T-helper 1 cell (primary cell): ENCODE measurements around the gene ADGRF3.
"Not testable (repeated sequence)": the region's sequence is repeated elsewhere in the genome, so short reads cannot be mapped to it uniquely, and the experiment has no call there.

Experiments used
- DNase-seq, 5 donors: peaks; one replicate each; pipeline ENCODE4 v3.0.0-alpha.2; 2012 to 2020

The ADGRF3 gene

GRCh38 chr2:26314243-26314642 lies 32.3 kb downstream of the ADGRF3 start:
- DNase-seq = no peak

- no peak for DNase-seq
Measured at GRCh38 chr2:26313446-26313845, 33.1 kb downstream of the ADGRF3 start.

GRCh38 chr2:26312471-26312870 lies 34.1 kb downstream of the ADGRF3 start:
- DNase-seq = no peak

- no peak for DNase-seq
Measured at GRCh38 chr2:26309921-26310320, 36.7 kb downstream of the ADGRF3 start.

GRCh38 chr2:26305540-26305939 lies 41.0 kb downstream of the ADGRF3 start:
- DNase-seq = no peak

- DNase-seq = not testable (repeated sequence)
Measured at GRCh38 chr2:26305094-26305493, 41.5 kb downstream of the ADGRF3 start.

- no peak for DNase-seq
Measured at GRCh38 chr2:26302846-26303245, 43.7 kb downstream of the ADGRF3 start.

GRCh38 chr2:26300234-26300925 lies 46.2 kb downstream of the ADGRF3 start:
- no peak for DNase-seq

GRCh38 chr2:26299471-26300101 lies 47.0 kb downstream of the ADGRF3 start:
- peak in 1 of 5 donors; percentile 17 for DNase-seq

GRCh38 chr2:26298638-26299393 lies 47.8 kb downstream of the ADGRF3 start:
- peak in 1 of 5 donors; percentile 21 for DNase-seq

GRCh38 chr2:26298286-26298637 lies 48.3 kb downstream of the ADGRF3 start:
- no peak for DNase-seq

GRCh38 chr2:26297061-26297460 lies 49.5 kb downstream of the ADGRF3 start:
- DNase-seq = no peak

GRCh38 chr2:26295511-26295910 lies 51.1 kb downstream of the ADGRF3 start:
- no peak for DNase-seq

- no peak for DNase-seq
Measured at GRCh38 chr2:26292646-26293045, 53.9 kb downstream of the ADGRF3 start.

GRCh38 chr2:26290001-26290400 lies 56.6 kb downstream of the ADGRF3 start:
- DNase-seq = no peak

- no peak for DNase-seq
Measured at GRCh38 chr2:26285931-26286330, 60.7 kb downstream of the ADGRF3 start.

- DNase-seq = no peak
Measured at GRCh38 chr2:26284132-26284531, 62.5 kb downstream of the ADGRF3 start.

- no peak for DNase-seq
Measured at GRCh38 chr2:26283606-26284005, 63.0 kb downstream of the ADGRF3 start.

GRCh38 chr2:26281226-26281625 lies 65.4 kb downstream of the ADGRF3 start:
- no peak for DNase-seq

GRCh38 chr2:26279886-26280285 lies 66.7 kb downstream of the ADGRF3 start:
- DNase-seq = no peak

- DNase-seq = no peak
Measured at GRCh38 chr2:26276484-26277227, 69.9 kb downstream of the ADGRF3 start.

- DNase-seq = no peak
Measured at GRCh38 chr2:26274058-26274613, 72.5 kb downstream of the ADGRF3 start.

GRCh38 chr2:26273501-26273900 lies 73.1 kb downstream of the ADGRF3 start:
- DNase-seq = no peak
